Skeletal muscle satellite cell (primary cell): ENCODE measurements around the gene RNASE7.

Experiments used
- H3K27me3 ChIP-seq: 2 replicates; pipeline ENCODE4 v1.7.0; 2013; ENCODE audit warnings: low read length; ENCODE audit not compliant: control insufficient read depth, insufficient read depth
- H3K36me3 ChIP-seq: 2 replicates; pipeline ENCODE4 v1.7.0; 2013; ENCODE audit warnings: mild to moderate bottlenecking, control low read depth, low read length; ENCODE audit not compliant: insufficient read depth
- H3K4me1 ChIP-seq: 2 replicates; pipeline ENCODE4 v1.7.0; 2013; ENCODE audit warnings: low read length; ENCODE audit not compliant: control insufficient read depth, insufficient read depth
- H3K4me2 ChIP-seq: 2 replicates; pipeline ENCODE4 v1.7.0; 2013; ENCODE audit warnings: mild to moderate bottlenecking, low read length
- H3K4me3 ChIP-seq: 2 replicates; pipeline ENCODE4 v1.7.0; 2013; ENCODE audit warnings: low read length
- H3K9ac ChIP-seq: 2 replicates; pipeline ENCODE4 v1.7.0; 2013; ENCODE audit warnings: mild to moderate bottlenecking, low read depth, low read length, moderate library complexity
- H3K9me3 ChIP-seq: replicated peaks from 2 replicates; pipeline ENCODE4 v1.7.0; 2013; ENCODE audit warnings: mild to moderate bottlenecking, control low read depth, low read length

The RNASE7 gene

GRCh38 chr14:21024585-21025370 lies 17.4 kb upstream of the RNASE7 start, which contains the start of gene NDRG2:
Gene NDRG2, minus strand, starts transcription at chr14:21025061. Its CDS starts 1,746 bp downstream, at chr14:21023315.
- Histone ChIP-seq H3K4me2 (peak within 1 kb of the TSS; percentile 77), H3K9ac (no peak within 1 kb of the TSS), H3K36me3 (no peaks in the 10 kb centered on the region), H3K9me3 (no peaks in the 10 kb centered on the region), H3K4me3 (peak within 1 kb of the TSS; percentile 52), H3K27me3 (peaks cover 71% of the 10 kb centered on the region), H3K4me1 (no peaks in the 10 kb centered on the region)

- Histone ChIP-seq H3K4me2 (peak overlapping the region; percentile 77), H3K9me3 (no peaks in the 10 kb centered on the region), H3K27me3 (peaks cover 75% of the 10 kb centered on the region), H3K4me3 (peak overlapping the region; percentile 45), H3K4me1 (no peaks in the 10 kb centered on the region), H3K9ac (no peak overlapping the region), H3K36me3 (no peaks in the 10 kb centered on the region)
Observed at GRCh38 chr14:21025371-21026273, 16.5 kb upstream of the RNASE7 start.

GRCh38 chr14:21026274-21026987 lies 15.7 kb upstream of the RNASE7 start:
- H3K4me3 ChIP-seq: no peak overlapping the region
- H3K4me1 ChIP-seq: no peaks in the 10 kb centered on the region
- no peaks in the 10 kb centered on the region for H3K9me3 ChIP-seq
- no peaks in the 10 kb centered on the region for H3K36me3 ChIP-seq
- no peak overlapping the region for H3K9ac ChIP-seq
- peaks cover 75% of the 10 kb centered on the region for H3K27me3 ChIP-seq
- H3K4me2 ChIP-seq: no peak overlapping the region

- Histone ChIP-seq H3K9ac (no peak overlapping the region), H3K4me1 (no peaks in the 10 kb centered on the region), H3K36me3 (no peaks in the 10 kb centered on the region), H3K9me3 (no peaks in the 10 kb centered on the region), H3K4me3 (no peak overlapping the region), H3K4me2 (no peak overlapping the region), H3K27me3 (peaks cover 75% of the 10 kb centered on the region)
Observed at GRCh38 chr14:21026988-21027315, 15.2 kb upstream of the RNASE7 start.

DNA sequence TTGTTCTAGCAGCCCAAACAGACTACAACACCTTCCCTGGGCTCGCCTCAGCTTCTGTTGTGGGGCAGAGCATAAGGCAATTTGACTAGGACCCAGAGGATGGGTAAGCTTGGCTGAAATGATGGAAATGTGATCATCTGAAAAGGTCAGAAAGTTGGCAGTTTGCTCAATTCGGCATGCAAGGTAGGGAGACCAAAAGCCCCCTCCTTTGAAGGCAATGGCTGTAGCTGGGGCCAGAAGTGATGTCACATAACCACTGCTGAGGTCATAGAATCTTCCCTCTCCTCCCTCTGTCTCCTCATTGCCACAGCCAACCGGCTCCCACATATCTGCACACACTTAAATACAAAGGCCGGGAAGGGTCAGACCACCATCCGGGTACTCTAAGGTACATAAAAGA lies 12.2 kb upstream of the RNASE7 start, which contains the start of gene TPPP2:
Gene TPPP2, plus strand, starts transcription at position 301 of the 400 bp plus-strand sequence. CDS start 365 bp downstream, outside the sequence.
- no peak within 1 kb of the TSS for H3K4me3 ChIP-seq
- peaks cover 75% of the 10 kb centered on the region for H3K27me3 ChIP-seq
- no peaks in the 10 kb centered on the region for H3K9me3 ChIP-seq
- no peak within 1 kb of the TSS for H3K9ac ChIP-seq
- no peak within 1 kb of the TSS for H3K4me2 ChIP-seq
- no peaks in the 10 kb centered on the region for H3K36me3 ChIP-seq
- no peaks in the 10 kb centered on the region for H3K4me1 ChIP-seq

- Histone ChIP-seq H3K27me3 (peaks cover 74% of the 10 kb centered on the region), H3K9me3 (no peaks in the 10 kb centered on the region), H3K4me3 (no peak overlapping the region), H3K36me3 (no peaks in the 10 kb centered on the region), H3K4me1 (no peaks in the 10 kb centered on the region), H3K4me2 (no peak overlapping the region), H3K9ac (no peak overlapping the region)
Observed at GRCh38 chr14:21030531-21030930, 11.6 kb upstream of the RNASE7 start.

- no peaks in the 10 kb centered on the region for H3K36me3 ChIP-seq
- no peaks in the 10 kb centered on the region for H3K4me1 ChIP-seq
- H3K9ac ChIP-seq: no peak overlapping the region
- no peak overlapping the region for H3K4me3 ChIP-seq
- no peak overlapping the region for H3K4me2 ChIP-seq
- no peaks in the 10 kb centered on the region for H3K9me3 ChIP-seq
- H3K27me3 ChIP-seq: peaks cover 67% of the 10 kb centered on the region
Observed at GRCh38 chr14:21032326-21033132, 9.6 kb upstream of the RNASE7 start.

- Histone ChIP-seq H3K9ac (no peak overlapping the region), H3K36me3 (no peaks in the 10 kb centered on the region), H3K27me3 (peaks cover 70% of the 10 kb centered on the region), H3K4me2 (no peak overlapping the region), H3K4me3 (no peak overlapping the region), H3K9me3 (no peaks in the 10 kb centered on the region), H3K4me1 (no peaks in the 10 kb centered on the region)
Observed at GRCh38 chr14:21033133-21033698, 8.9 kb upstream of the RNASE7 start.

DNA sequence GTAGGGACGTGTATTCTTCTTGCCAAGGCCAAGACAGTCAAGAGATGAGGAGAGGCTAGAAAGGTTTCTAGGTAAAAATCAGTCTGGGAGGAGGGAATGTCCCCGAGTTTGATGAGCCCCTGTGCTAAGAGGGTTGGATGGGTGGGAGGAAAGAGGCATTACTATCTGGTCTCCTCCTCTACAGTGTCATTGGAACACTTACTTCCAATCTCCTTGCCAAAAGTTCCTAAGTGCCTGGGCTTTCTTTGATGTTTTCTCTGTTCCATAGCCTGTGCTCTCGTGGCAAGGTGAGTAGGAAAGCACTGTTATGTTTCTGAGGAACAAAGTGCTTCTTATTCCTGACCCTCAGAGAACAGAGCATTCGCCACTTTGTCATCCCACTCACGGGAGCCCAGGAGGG lies 7.5 kb upstream of the RNASE7 start, which contains the start of gene RNASE13:
Gene RNASE13, minus strand, starts transcription at position 101 of the 400 bp plus-strand sequence. CDS start 519 bp downstream, outside the sequence.
- H3K36me3 ChIP-seq: no peaks in the 10 kb centered on the region

DNA sequence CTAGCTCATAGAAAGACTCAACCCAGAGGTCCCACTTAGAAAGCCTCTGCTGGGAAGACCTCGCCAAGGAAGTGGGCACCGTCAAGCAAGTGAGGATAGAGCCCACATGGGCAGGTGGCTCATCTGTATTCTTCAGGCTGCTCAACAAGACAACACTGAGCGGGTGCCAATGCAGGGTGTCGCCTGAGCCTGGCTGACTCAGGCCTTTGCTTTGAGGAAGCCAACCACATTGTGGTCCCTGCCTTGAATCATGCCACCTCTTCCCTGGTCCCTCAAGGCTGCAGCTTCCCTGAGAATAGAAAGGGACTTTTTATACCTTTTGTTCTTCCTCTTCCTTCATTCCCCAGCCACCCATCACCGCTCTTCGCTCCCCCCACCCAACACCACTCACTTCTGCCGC lies 5.4 kb upstream of the RNASE7 start:
- Histone ChIP-seq H3K9me3 (no peaks in the 10 kb centered on the region), H3K9ac (no peak overlapping the region), H3K4me2 (no peak overlapping the region), H3K36me3 (no peaks in the 10 kb centered on the region), H3K4me1 (peaks cover 19% of the 10 kb centered on the region), H3K27me3 (peaks cover 51% of the 10 kb centered on the region), H3K4me3 (no peak overlapping the region)

More for the DNA sequence above, 7.5 kb upstream of the RNASE7 start, which contains the start of gene RNASE13:
- Histone ChIP-seq H3K4me1 (peaks cover 12% of the 10 kb centered on the region), H3K27me3 (peaks cover 72% of the 10 kb centered on the region), H3K4me3 (no peak within 1 kb of the TSS), H3K4me2 (no peak within 1 kb of the TSS), H3K9me3 (no peaks in the 10 kb centered on the region), H3K9ac (no peak within 1 kb of the TSS)
